GM19467 (cell line): ENCODE measurements around the gene ROBO4.

ENCODE experiments used
- ATAC-seq: cut with Tn5 transposase; IDR thresholded peaks from one replicate; pipeline ENCODE4 v1.9.1; 2021; ENCODE audit warnings: mild to moderate bottlenecking, moderate library complexity; ENCODE audit not compliant: unreplicated experiment

ROBO4 gene

DNA sequence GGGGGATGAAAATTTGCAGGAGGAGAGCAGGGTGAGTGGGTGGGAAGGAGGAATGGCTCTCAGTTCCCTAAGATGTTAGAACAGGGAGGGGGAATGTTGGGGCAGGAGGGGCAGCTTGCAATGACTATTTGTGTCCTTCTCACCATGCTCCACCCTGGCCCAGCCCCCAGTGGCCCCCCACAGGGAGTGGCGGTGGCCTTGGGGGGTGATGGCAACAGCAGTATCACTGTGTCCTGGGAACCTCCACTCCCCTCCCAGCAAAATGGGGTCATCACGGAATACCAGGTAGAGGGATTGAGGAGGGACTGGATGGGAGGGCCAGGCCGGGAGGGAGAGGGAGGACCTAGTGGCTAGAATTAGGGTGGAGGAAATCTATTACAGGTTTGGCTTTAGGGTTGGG is 22.3 kb downstream of the ROBO4 start:
- no peak for ATAC-seq

DNA sequence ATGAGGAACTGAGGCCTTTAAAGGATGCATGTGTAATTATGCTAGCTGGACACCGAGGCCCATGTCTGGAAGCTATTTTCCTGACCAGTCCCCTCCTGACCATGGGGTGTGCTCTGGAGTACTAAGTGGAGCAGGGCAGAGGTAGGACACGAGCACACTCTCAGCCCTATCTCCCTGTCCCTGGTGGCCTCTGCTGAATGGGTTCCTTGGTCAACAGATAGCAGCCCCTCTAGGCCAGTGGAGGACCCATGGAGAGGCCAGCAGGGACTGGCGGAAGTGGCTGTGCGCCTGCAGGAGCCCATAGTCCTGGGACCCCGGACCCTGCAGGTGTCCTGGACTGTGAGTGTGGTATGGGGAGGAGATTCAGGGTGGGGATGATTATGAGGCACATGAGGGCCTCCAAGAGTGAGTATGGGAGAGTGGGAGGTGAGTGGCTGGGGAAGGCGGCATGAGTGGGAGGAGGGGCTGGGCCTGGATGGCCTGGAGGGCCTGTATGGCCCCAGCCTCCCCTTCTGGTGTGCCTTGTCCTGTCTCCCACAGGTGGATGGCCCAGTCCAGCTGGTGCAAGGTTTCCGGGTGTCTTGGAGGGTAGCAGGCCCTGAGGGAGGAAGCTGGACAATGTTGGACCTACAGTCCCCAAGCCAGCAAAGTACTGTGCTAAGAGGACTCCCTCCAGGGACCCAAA is 23.0 kb downstream of the ROBO4 start:
- no peak for ATAC-seq

DNA sequence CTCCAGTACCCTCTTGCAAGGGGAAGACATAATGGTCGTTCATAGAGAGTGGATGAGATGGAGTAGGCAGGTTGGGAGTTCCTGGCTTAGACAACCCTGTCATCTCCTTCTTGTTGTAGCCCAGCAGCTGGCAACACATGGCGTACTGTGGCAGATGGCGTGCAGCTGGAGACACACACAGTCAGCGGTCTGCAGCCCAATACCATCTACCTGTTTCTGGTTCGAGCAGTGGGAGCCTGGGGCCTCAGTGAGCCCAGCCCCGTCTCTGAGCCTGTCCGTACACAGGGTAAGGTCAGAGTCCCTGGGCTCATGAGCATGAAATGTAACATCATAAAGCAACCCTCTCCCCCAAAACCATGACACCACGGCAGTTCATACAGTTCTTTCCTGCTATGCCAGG is 23.7 kb downstream of the ROBO4 start:
- no peak for ATAC-seq

DNA sequence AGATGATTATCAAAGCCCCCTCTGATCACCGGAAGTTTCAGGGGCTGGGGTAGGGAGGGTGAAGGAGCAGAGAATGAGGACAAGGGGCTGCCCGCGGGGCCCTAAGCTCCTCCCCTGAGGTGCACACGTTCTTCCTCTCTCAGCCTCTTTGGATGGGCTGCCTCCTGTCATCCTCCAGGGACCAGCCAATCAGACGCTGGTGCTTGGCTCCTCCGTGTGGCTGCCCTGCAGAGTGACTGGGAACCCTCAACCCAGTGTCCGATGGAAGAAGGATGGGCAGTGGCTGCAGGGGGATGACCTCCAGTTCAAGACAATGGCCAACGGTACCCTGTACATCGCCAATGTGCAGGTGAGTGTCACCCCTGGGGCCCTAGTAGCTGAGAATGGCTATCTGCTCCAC is 24.9 kb downstream of the ROBO4 start:
- no peak for ATAC-seq

DNA sequence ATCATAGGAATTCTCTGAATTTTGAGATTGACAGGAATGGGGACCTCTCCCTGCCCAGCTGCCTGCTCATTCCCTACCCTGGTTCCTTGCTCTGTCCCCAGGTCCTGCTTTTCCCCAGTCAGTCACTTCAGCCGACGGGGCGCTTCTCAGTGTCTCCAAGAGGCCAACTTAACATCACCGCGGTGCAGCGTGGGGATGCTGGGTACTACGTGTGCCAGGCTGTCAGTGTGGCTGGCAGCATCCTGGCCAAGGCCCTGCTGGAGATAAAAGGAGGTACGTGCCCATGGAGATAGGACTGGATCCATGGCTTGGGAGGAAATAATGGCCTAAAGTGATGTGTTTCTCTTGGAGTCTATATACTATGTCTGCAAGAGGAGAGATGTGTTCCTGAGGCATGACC is 25.4 kb downstream of the ROBO4 start:
- no peak for ATAC-seq

DNA sequence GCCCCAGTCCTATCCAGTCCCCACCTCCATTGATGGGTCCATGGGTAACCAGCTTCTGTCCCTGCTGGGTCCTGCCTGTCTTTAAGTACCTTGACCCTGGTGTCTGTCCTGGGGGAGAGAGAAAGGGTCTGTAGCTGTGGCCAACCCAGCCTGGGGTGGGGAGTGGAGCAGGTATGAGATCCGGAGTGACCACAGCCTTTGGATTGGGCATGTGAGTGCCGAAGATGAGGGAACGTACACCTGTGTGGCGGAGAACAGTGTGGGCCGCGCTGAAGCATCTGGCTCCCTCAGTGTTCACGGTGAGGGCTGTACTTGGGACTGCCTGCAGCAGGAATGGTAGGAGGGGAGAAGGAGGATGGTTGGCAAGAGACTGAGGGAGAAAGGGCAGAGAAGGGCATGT is 27.2 kb downstream of the ROBO4 start:
- no peak for ATAC-seq

DNA sequence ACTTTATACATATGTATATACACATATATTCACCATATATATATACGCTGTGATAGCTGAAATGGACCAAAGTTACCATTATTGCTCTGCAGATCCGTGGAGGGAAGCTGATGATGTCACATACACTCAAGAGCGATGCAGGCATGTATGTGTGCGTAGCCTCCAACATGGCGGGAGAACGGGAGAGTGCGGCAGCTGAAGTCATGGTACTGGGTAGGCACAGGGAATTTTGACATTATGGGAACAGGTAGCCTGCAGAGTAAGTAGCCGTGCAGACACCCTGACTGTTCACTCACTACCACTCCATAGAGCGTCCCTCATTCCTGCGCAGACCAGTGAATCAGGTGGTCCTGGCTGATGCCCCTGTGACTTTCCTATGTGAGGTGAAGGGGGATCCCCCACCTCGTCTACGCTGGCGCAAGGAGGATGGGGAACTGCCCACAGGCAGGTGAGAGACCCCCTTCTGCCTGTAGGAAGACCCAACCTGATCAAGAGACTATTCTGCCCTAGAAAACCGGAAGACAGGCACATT is 27.7 kb downstream of the ROBO4 start:
- ATAC-seq: no peak

DNA sequence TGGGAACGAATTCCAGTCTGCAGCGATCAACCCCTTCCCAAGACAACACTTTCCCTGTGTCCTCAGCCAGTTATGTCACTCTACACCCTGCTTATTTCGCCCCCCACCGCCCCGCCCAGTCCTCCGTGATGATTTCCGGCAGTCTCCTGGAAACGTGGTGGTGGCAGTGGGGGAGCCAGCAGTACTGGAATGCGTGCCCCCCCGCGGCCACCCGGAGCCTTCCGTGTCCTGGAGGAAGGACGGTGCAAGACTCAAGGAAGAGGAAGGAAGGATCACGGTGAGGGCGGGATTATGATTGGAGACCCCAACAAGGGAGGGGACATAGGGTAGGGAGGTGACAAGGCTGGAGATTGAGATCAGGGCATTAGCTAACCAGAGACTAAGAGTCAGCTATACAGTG is 28.3 kb downstream of the ROBO4 start:
- ATAC-seq: no peak

DNA sequence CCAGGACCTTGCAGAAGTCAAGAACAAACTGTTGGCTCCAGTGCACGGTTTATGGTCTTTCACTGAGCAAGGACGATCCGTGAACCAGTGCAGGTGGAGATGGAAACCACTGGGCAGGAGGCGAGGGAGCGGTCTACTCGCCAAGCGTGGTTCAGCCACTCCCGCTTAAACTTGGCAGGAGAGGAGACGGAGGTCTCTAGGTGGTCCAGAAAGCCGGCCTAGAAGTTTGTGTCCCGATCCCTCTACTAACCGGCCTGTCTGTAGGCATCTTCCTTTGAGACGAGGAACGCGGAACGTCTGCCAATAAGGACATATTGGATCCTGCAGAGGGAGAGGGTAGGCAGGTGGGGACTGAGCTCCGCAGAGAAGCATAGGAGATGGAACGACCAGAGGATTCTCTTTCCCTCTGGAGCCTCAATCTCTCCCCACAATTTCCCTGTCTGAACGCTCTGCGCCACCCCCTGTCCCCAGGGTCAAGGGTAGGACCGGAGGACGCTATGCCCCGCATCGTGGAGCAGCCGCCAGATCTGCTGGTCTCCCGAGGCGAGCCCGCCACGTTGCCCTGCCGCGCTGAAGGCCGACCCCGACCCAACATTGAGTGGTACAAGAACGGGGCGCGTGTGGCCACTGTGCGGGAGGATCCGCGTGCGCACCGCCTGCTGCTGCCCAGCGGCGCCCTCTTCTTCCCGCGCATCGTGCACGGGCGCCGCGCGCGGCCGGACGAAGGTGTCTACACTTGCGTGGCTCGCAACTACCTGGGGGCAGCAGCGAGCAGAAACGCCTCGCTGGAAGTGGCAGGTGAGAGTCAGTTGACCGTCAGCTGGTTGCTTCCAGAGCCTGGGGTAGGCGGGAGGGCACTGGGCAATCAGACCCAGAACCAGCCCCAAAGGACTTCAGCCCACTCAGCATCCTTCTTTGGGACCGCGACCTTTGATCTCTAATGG is 29.1 kb downstream of the ROBO4 start:
- no peak for ATAC-seq

DNA sequence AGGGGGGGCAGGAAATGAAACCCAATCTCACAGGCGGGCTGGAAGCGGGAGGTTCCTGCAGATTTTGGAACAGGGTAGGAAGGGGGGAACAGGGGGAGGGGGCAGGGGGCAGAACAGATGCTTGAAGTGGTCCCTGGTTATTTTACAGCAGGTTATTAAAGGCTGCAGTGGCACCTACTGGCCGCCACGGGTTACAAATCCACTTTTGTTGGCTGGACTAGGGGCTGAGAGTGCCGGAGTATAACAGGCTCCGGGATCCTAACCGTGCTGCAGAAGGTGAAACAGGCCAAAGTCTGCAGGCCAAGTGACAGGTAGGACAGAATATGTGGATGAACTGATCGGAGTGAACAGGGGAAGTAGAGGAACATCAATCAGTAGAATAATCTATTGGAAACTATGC is 30.0 kb downstream of the ROBO4 start:
- no peak for ATAC-seq

DNA sequence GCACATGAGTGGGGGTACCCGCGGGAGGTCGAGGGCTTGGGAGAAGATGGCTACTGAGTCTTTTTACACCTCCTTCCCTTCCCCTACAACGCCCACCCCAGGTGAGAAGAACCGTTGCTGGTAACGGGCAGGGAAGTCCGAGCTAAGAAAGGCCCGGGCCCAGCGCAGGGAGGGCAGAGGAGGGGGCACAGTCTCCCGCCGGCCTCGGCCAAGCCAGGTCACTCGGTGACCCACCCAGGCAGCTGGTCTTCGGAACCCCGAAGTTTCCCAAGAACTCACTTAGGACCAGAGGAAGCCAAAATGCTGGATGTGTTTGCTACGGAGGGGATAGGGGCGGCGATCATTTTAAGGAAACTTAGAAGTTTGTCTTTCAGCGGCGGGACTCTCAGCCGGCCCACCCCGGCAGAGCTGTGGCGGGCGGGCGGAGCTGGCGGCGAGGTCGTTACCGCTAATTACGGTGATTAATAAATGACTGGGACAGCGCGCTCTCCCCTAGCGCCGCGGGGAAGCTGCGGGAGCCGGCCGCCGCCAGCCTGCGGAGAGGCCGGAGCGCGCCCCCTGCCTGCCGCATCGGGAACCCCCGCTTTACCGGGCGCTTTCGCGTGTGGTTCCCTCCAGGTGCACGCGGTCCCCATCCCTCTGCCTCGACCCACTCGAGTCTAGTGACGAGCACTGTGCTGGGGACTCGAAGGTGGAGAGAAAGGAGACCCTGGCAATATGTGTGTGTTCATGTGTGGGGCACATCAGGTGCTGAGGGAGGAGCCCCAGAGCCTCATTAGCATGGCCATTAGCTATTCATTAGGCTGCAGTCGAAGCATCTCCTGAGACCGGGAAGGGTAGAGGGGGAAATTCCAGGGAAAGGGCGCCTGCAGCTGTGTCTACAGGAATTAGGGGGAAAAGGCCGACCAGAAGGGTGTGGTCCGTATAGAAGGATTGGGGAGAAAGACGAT is 31.5 kb downstream of the ROBO4 start:
- ATAC-seq: peak; percentile 49

DNA sequence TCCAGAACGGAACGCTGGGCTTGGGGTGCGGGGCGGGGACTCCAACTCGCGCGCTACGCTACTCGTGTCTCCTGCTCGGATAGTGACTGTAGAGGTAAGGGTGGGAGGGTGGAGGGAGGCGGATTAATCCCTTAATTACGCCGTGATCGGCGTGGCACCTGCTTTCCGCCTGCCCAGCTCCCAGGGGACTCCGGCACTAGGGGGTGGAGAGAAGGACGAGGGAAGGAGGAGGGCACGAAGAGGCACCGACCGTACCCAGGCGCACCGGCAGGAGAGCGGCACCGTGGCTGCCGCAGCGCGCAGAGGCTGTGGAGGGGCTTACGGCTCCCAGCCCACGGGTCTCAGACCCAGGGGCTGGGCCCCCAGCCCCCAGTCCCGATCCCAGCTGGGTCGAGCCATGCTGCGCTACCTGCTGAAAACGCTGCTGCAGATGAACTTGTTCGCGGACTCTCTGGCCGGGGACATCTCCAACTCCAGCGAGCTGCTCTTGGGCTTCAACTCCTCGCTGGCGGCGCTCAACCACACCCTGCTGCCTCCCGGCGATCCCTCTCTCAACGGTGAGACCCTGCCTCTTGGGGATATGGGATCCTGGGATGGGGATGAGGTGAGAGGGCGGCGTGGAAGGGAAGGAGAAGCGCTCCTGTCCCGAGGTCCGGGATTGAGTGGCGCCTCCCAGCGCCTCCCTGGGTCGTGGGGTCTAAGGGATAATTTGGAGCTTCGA is 32.3 kb downstream of the ROBO4 start, which contains the start of gene ROBO3:
Gene ROBO3 (plus strand): TSS at position 252 of the 721 bp plus-strand sequence. CDS start 146 bp downstream, at position 398.
- no peak for ATAC-seq

DNA sequence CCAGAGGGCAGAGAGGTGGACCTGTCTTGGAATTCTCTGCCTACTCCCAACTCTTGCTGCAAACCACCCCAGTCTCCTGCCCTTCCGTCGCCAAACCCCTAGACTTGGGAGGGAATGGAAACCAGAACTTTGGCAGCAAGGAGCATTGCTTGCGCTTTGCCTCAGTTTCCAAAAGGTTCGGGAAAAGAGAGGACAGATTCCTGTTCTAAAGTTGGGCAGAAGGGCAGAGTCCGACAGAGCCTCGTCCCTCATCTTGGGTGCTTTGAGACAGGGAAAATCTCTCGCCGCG is 32.8 kb downstream of the ROBO4 start:
- no peak for ATAC-seq

DNA sequence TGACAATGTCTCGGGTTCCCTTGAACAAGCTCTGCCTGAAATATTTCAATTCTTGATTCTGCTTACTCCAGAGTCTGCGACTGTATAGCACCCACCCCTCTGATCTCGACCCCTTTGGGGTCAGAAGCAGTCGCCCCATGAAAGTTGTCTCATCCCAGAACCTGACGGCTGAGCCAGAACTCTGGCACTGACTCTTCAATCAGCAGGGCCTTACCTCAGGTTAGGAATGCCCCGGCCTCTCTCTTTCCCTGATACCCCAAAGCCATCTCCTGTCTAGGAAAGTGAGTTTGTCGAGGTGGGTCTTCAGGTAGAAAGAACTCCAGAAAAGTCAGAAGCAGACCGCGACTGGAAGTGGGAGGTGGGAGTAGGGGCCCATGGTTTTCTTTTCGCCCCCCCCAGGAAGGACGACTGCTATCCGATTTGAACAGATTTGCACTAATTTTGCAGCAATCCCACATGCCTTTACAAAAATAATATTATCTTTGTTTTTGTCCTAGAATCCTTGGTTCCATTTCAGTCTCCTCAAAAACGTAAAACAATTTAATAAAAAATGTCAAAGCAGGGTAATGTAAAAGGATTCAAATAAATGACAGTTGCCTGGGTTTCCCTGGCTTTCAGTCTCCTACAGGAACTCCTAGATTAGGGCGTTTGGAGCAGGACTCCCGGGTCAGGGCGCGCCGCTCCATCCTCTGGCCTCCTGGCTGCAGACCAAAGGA is 33.3 kb downstream of the ROBO4 start:
- ATAC-seq: no peak

DNA sequence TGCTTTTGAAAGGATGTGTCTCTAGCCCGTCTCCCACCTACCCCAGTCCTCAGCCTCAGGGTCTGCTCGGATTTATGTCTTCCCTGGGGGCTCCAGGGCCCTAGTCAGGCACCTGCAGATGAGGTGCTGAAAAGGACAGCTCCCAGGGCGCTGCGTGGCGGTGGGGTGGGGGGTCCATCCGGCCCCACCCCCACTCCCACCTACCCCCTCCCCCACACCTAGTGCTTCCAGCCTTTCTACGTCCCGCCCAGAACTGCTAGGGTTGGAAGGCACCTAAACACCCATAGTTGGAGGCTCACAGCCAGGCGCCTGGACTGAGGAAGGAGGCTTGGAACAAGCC is 33.9 kb downstream of the ROBO4 start:
- ATAC-seq: no peak

DNA sequence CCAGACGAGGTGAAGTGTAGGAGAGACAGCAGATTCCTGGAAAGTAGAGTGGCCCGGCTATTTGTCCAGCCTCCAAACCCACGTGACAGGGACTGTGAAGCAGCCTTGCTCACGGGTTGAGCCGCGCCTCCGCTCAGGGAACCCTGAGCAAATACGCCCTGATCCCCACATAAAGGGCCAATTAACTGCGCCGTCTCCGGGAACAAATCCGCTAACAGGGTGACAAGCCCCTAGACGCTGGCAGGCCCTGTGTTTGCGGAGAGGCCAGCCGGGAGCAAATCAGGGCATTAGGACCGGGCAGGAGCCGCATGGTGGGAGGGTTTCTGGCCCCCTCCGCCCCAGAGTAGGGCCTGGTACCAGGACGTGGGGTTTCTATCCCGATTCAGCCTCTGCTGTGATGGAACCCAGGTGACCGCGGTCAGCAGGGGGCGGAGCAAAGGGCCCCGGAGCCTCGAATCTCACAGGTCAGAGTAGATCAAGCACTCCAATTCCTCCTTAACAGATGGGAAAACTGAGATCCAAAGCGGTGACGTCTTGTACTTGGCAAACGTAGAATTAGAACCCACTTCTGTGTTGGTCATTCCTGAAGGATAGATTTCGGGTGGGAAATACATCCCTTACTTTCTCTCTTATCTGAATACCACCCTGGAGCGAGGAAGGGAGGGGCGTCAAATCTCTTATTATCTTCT is 34.4 kb downstream of the ROBO4 start:
- ATAC-seq: no peak

DNA sequence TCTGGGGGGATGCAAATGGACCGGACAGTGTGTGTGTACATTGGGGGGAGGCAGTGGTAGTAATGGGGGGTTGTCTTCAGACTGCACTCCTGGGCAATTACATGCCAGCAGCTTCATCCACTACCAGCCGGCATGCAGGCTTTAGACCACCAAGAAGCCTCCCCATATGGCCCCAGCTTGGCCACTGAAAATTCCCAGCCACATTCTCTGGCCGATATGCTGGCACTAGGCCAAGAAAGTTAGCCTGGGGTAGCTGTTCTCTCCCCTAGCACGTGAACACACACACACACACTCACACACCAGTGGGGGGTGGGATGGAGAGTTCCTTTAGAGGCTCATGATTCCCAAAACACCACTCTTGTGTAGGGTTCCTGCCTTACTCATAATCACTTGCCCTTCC is 36.0 kb downstream of the ROBO4 start:
- ATAC-seq: no peak

DNA sequence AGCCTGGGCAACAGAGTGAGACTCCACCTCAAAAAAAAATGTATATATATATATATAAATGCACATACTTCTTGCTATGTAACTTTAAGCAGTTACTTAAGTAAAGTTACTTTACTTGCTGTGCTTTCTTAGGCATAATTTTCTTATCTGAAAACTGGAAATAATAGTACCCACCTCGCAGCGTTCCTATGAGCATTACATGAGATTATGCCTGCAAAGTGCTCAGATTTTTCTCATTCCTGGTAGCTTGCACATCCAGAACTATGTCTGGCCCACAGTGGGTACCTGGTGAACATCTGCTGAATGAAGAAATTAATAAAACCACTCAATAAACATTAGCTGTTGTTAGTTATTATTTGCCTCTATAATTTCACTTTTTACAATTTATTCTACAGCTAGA is 38.5 kb downstream of the ROBO4 start:
- no peak for ATAC-seq

DNA sequence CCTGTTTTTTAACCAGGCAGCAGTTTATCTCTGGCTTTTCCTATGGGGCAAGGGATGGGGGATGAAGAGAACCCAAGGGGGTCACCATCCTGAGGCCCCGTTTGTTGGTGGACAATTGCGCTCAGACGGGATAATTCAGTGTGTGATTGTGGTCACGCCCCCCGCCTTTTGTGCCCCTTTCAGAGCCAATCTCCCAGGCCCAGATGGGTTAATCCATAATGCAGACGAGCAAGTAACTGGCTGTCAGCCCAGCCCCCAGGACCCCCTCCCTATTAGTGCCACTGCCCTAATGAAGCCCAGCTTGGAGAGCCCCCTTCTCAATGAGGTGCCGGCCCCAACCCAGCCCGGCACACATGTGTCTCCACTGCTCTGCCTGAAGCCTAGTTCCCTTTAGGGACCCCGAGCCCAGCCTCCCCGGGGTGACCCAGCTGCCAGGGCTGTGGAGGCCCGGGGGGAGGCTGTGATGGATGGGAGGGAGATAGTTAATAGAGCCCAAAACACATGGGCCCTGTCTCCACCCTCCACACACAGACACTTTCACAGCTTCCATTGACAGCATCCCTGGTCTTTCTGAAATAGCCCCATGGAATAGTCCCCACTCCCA is 51.5 kb downstream of the ROBO4 start:
- ATAC-seq: no peak
